Spinal cord (tissue), 10 donors: Measurements from ENCODE around the gene CASP10. TPM values are rescaled to one million over a fixed set of nuclear protein-coding genes. Genes with fewer than 3 reads are reported as not detected.
"Not testable (repeated sequence)": the region's sequence is repeated elsewhere in the genome, so short reads cannot be mapped to it uniquely, and the experiment has no call there.

ENCODE experiments used
- DNase-seq, 6 donors: peaks; one replicate each; pipeline versions ENCODE4 v3.0.0 to v3.0.0-alpha.2; 2013 to 2015; ENCODE audit warnings: low spot score in 6 of 6, low read depth in 4 of 6
- H3K27ac ChIP-seq: one replicate; pipeline ENCODE4 v1.5.1; 2013; ENCODE audit warnings: low read depth, low read length, control low read depth
- H3K27me3 ChIP-seq: one replicate; pipeline ENCODE4 v1.6.1; 2013; ENCODE audit warnings: low read length; ENCODE audit not compliant: control insufficient read depth, insufficient read depth
- H3K36me3 ChIP-seq: one replicate; pipeline ENCODE4 v1.6.1; 2013; ENCODE audit warnings: low read length; ENCODE audit not compliant: control insufficient read depth, insufficient read depth
- H3K4me1 ChIP-seq: one replicate; pipeline ENCODE4 v1.6.1; 2013; ENCODE audit warnings: low read length; ENCODE audit not compliant: control insufficient read depth, insufficient read depth
- H3K4me3 ChIP-seq: one replicate; pipeline ENCODE4 v1.5.1; 2013; ENCODE audit warnings: low read depth, low read length, control low read depth
- H3K9me3 ChIP-seq: one replicate; pipeline ENCODE4 v1.6.1; 2013; ENCODE audit warnings: low read length; ENCODE audit not compliant: control insufficient read depth, insufficient read depth
- WGBS: methylation state at CpG from one replicate; pipeline ENCODE4 v1.1.5; 2013; ENCODE audit warnings: missing lambda C conversion rate; ENCODE audit not compliant: insufficient coverage; 5-methylcytosine and 5-hydroxymethylcytosine counted together
- polyA plus RNA-seq, 2 donors: library from polyadenylated mRNA; unstranded; fragments of 120-200 nt; gene quantifications; one replicate each; pipeline ENCODE4 v1.2.1, GENCODE V29; 2013; ENCODE audit not compliant: insufficient read length in 2 of 2
- total RNA-seq, 2 donors: library from RNA; depleted of rRNA in 1 of 2; stranded (reverse); fragments of 120-200 nt in 1 of 2; fragments of >200 nt in 1 of 2; gene quantifications; one replicate each; pipeline versions ENCODE4 v1.2.3 to v1.2.4, GENCODE V29; 2013 to 2014
- donor health status: healthy.

CASP10 gene
- total and polyA plus RNA-seq, 4 donors: 2.8 to 8.7 (median 6.5) TPM

DNA sequence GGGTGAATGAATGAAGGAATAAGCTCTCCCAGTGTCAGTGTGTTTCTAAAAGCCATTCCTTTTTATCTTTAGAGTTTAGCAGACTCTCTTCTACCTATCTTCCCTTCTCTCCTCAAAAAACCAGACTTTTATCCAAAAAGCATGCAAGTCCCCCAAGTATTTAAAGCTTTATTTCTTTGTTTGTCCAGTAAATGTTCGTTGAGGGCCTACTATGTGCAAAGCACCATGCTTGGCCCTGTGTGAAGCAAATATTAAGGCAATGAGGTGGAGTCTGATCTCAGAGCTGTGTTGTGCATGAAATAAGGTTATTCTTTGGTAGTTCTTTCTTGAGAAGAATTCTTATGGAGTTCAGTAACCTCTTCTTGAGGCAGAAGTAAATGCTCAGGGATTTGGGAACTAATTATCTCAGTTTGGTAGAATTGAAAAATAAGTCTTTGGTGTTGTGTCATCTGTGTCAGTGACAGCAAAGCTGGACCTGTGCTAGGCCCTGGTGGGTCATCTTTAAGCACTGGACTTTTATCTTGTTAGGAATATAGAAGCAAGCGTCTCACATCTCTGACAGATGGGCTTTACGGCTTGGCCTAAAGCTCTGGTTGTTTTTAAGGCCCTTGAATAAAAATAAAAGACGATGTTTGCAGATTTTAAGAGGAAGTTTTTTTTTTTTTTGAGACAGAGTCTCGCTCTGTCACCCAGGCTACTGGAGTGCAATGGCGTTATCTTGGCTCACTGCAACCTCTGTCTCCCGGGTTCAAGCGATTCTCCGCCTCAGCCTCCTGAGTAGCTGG is 28.1 kb upstream of the CASP10 start:
- H3K36me3 ChIP-seq: peaks cover 24% of the 10 kb centered on the region
- 81% methylated on average over 5 of the region's 9 CpGs for whole genome bisulfite sequencing
- no peak for DNase-seq
- H3K27ac ChIP-seq: no peak overlapping the region
- H3K9me3 ChIP-seq: no peaks in the 10 kb centered on the region
- no peak overlapping the region for H3K4me3 ChIP-seq
- no peaks in the 10 kb centered on the region for H3K4me1 ChIP-seq
- no peaks in the 10 kb centered on the region for H3K27me3 ChIP-seq

DNA sequence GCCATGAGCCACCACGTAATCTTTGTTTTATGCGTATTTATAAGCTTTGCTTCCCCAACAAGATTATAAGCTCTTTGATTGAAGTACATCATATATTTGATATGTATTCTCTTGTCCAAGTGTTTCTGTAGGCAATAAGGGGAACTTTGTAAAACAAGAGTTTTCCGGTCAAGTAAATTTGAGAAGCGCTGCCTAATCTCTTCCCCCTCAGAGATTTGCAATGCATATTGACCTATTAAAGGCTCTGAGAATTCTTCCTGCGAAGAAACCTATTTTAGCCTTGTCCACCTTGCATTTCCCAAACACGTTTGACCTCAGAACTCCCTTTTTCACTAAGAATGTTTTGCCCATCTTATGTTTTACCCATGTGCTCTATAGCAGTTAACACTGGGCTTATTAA is 26.9 kb upstream of the CASP10 start:
- no peaks in the 10 kb centered on the region for H3K27me3 ChIP-seq
- H3K9me3 ChIP-seq: no peaks in the 10 kb centered on the region

DNA sequence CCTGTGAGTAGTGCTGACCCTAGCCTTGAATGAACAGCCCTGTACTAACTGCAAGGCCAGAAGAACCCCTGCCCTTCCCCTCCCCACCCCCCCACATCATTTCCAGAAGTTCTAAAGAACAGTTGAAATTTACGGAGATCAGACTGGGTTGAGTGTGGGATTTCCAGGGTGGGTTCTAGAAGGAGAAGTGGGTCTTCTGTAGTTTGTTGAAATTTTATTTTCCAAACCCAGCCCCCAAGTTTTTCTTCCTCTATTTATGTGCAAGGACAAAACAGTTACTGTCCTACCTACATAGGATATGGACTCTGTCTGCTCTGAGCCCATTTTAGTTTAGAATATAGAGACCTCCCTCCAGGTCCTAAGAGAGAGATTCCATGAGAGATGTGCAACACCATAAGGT is 26.3 kb upstream of the CASP10 start:
- Histone ChIP-seq H3K27ac (no peak overlapping the region), H3K36me3 (peaks cover 30% of the 10 kb centered on the region)

More for the DNA sequence above, 26.9 kb upstream of the CASP10 start:
- WGBS: 85% methylated on average over 3 of the region's 6 CpGs
- Histone ChIP-seq H3K4me3 (no peak overlapping the region), H3K27ac (no peak overlapping the region), H3K4me1 (no peaks in the 10 kb centered on the region), H3K36me3 (peaks cover 28% of the 10 kb centered on the region)
- DNase-seq: no peak

DNA sequence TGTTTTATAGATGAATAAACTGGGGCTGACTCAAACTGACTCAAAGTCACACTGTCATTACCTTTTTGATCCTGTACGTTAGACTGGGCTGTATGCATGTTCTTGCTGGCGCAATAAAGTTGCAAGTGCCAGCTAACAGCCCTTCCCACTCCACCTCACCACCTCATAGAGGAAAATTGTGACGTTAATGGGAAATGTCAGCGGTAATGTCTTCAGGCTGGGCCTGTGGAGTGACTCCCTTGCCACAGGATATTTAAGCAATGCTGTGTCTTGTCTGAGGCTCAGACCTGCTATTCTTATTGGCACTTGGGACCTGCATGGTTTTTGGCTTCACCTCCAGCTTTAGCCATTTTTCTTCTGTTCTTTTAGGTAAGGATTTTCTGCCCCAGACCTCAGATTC is 25.2 kb upstream of the CASP10 start:
- Histone ChIP-seq H3K9me3 (no peaks in the 10 kb centered on the region), H3K4me1 (no peaks in the 10 kb centered on the region), H3K36me3 (peaks cover 32% of the 10 kb centered on the region), H3K27ac (peak overlapping the region; percentile 49), H3K4me3 (no peak overlapping the region), H3K27me3 (no peaks in the 10 kb centered on the region)
- DNase-seq: no peak
- no CpG with 5 or more reads among the region's 4 CpGs for WGBS

More for the DNA sequence above, 26.3 kb upstream of the CASP10 start:
- DNase-seq: no peak
- Histone ChIP-seq H3K27me3 (no peaks in the 10 kb centered on the region), H3K4me3 (no peak overlapping the region), H3K4me1 (no peaks in the 10 kb centered on the region), H3K9me3 (no peaks in the 10 kb centered on the region)
- no CpG with 5 or more reads among the region's 1 CpG for WGBS

- DNase-seq: peak; percentile 33 to 88 (median 44)
- H3K9me3 ChIP-seq: no peaks in the 10 kb centered on the region
- WGBS: 0% methylated on average over 1 of the region's 5 CpGs
- H3K4me3 ChIP-seq: no peak overlapping the region
- H3K4me1 ChIP-seq: no peaks in the 10 kb centered on the region
- peaks cover 32% of the 10 kb centered on the region for H3K36me3 ChIP-seq
- no peaks in the 10 kb centered on the region for H3K27me3 ChIP-seq
- peak overlapping the region; percentile 49 for H3K27ac ChIP-seq
Observed at GRCh38 chr2:201158111-201158929, 24.6 kb upstream of the CASP10 start.

DNA sequence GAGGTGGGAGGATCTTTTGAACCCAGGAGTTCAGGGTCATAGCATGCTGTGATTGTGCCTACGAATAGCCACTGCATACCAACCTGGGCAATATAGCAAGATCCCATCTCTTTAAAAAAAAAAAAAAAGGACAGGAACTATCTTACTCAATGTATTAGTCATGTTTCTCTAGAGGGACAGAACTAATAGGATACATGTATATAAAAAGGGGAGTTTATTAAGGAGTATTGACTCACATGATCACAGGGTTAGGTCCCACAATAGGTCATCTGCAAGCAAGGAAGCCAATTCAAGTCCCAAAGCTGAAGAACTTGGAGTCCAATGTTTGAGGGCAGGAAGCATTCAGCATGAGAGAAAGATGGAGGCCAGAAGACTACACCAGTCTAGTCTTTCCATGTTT is 18.8 kb upstream of the CASP10 start:
- Histone ChIP-seq H3K27ac (no peak overlapping the region), H3K4me3 (no peak overlapping the region), H3K36me3 (peaks cover 34% of the 10 kb centered on the region), H3K9me3 (no peaks in the 10 kb centered on the region), H3K4me1 (no peaks in the 10 kb centered on the region), H3K27me3 (no peaks in the 10 kb centered on the region)
- WGBS: no CpG with 5 or more reads among the region's 1 CpG
- DNase-seq: no peak

DNA sequence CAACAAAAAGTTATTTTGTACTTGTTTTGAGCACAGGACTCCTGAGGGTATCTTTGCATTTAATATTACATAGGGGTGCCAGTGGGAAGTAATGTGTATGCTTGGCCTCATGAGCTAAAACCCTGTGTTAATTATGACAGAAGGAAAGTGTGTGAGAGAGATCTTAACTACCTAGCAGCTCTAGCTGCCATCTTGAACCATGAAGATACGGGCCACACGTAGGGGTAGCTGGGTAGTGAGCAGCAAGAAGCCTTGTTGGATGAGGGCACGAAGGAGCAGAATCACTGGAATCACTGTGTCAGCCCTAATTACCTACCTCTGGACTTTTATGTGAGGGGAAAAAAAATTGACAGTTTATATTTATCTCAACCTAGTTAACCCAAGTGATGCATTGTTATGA is 15.4 kb upstream of the CASP10 start:
- Histone ChIP-seq H3K27ac (no peak overlapping the region), H3K36me3 (peaks cover 19% of the 10 kb centered on the region), H3K4me3 (no peak overlapping the region), H3K4me1 (no peaks in the 10 kb centered on the region), H3K9me3 (no peaks in the 10 kb centered on the region), H3K27me3 (no peaks in the 10 kb centered on the region)
- WGBS: no CpG with 5 or more reads among the region's 3 CpGs
- no peak for DNase-seq

DNA sequence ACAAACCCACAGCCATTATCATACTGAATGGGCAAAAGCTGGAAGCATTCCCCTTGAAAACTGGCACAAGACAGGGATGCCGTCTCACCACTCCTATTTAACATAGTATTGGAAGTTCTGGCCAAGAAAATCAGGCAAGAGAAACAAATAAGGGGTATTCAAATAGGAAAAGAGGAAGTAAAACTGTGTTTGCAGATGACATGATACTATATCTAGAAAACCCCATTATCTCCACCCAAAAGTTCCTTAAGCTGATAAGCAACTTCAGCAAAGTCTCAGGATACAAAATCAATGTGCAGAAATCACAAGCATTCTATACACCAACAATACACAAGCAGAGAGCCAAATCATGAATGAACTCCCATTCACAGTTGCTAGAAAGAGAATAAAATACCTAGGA is 14.4 kb upstream of the CASP10 start:
- DNase-seq, H3K27ac ChIP-seq, H3K9me3 ChIP-seq, H3K27me3 ChIP-seq, H3K4me1 ChIP-seq, H3K4me3 ChIP-seq: not testable (repeated sequence)
- H3K36me3 ChIP-seq: peaks cover 15% of the 10 kb centered on the region
- no CpG with 5 or more reads among the region's 1 CpG for WGBS

DNA sequence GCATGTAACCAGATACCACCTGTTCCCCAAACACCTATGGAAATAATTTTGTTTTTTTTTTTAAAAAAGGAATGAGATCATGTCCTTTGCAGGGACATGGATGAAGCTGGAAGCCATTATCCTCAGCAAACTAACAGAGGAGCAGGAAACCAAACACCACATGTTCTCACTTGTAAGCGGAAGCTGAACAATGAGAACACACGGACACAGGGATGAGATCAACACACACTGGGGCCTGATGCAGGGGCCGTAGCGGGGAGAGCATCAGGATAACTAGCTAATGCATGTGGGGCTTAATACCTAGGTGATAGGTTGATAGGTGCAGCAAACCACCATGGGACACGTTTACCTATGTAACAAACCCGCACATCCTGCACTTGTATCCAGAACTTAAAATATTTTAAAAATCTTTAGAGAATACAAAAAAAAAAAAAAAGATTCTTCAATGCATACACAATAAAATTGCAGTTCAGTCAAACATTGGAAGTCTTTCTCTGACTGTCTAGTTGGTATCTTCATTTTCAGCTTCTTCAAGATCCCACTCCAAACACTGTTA is 11.6 kb upstream of the CASP10 start:
- peaks cover 8% of the 10 kb centered on the region for H3K36me3 ChIP-seq
- DNase-seq: no peak
- H3K27ac ChIP-seq: no peak overlapping the region
- H3K4me3 ChIP-seq: no peak overlapping the region
- no peaks in the 10 kb centered on the region for H3K4me1 ChIP-seq
- 67% methylated on average over 1 of the region's 6 CpGs for WGBS
- H3K9me3 ChIP-seq: no peaks in the 10 kb centered on the region
- H3K27me3 ChIP-seq: no peaks in the 10 kb centered on the region
